ENCODE data around the gene CDKN2B-AS1. TPM values are rescaled to one million over a fixed set of nuclear protein-coding genes. Genes with fewer than 3 reads are reported as not detected.

The CDKN2B-AS1 gene
- total and polyA plus RNA-seq, 8 donors: 0.24 to 0.92 (median 0.55) TPM; not detected in 3

- Histone ChIP-seq H3K9me3 (no peaks in the 10 kb centered on the region), H3K4me3 (no peak overlapping the region), H3K4me1 (peaks cover 0 to 9% (median 0%) of the 10 kb centered on the region in 3 donors), H3K36me3 (no peaks in the 10 kb centered on the region), H3K27me3 (peaks cover 6 to 90% (median 35%) of the 10 kb centered on the region in 4 donors), H3K27ac (no peak overlapping the region)
- WGBS, 2 donors: 10 to 11% methylated on average over 41 of the region's 41 CpGs
- TF ChIP-seq CTCF (IDR thresholded peaks at IDR 0.05): no peak
- intact Hi-C loops (cut with DNase I): no loop called here
- DNase-seq: peak in 1 of 6 donors; percentile 52
- no peak for FAIRE-seq
- ATAC-seq: peak in 1 of 4 donors; percentile 8
Observed at GRCh38 chr9:21968331-21969010, 26.1 kb upstream of the CDKN2B-AS1 start.

GRCh38 chr9:21969011-21969940 is 25.3 kb upstream of the CDKN2B-AS1 start:
- Histone ChIP-seq H3K4me3 (no peak overlapping the region), H3K9me3 (no peaks in the 10 kb centered on the region), H3K36me3 (no peaks in the 10 kb centered on the region), H3K4me1 (peaks cover 0 to 9% (median 0%) of the 10 kb centered on the region in 3 donors), H3K27ac (no peak overlapping the region), H3K27me3 (peaks cover 6 to 94% (median 39%) of the 10 kb centered on the region in 4 donors)
- ATAC-seq (no peak), DNase-seq (no peak), FAIRE-seq (no peak)
- 8 to 10% methylated on average over 28 of the region's 28 CpGs for WGBS, 2 donors
- TF ChIP-seq CTCF (IDR thresholded peaks at IDR 0.05): no peak
- intact Hi-C loops (cut with DNase I): no loop called here

- Histone ChIP-seq H3K9me3 (no peaks in the 10 kb centered on the region), H3K27me3 (peaks cover 6 to 93% (median 38%) of the 10 kb centered on the region in 4 donors), H3K27ac (no peak overlapping the region), H3K36me3 (no peaks in the 10 kb centered on the region), H3K4me3 (no peak overlapping the region), H3K4me1 (peaks cover 0 to 6% (median 0%) of the 10 kb centered on the region in 3 donors)
- WGBS, 2 donors: 15% methylated on average over 24 of the region's 24 CpGs
- DNase-seq (no peak), FAIRE-seq (no peak), ATAC-seq (no peak)
- intact Hi-C loops (cut with DNase I): no loop called here
- no peak for TF ChIP-seq CTCF (IDR thresholded peaks at IDR 0.05)
Observed at GRCh38 chr9:21969951-21970799, 24.4 kb upstream of the CDKN2B-AS1 start.

- TF ChIP-seq CTCF (IDR thresholded peaks at IDR 0.05): no peak
- no peak for ATAC-seq
- Histone ChIP-seq H3K36me3 (no peaks in the 10 kb centered on the region), H3K9me3 (no peaks in the 10 kb centered on the region), H3K4me3 (no peak overlapping the region), H3K4me1 (no peaks in the 10 kb centered on the region), H3K27me3 (peaks cover 6 to 87% (median 38%) of the 10 kb centered on the region in 4 donors), H3K27ac (no peak overlapping the region)
- no peak for FAIRE-seq
- WGBS, 2 donors: 11 to 12% methylated on average over 31 to 45 of the region's 45 CpGs
- intact Hi-C loops (cut with DNase I): no loop called here
- peak in 3 of 6 donors; percentile 8 to 54 (median 49) for DNase-seq
Observed at GRCh38 chr9:21970800-21971640, 23.6 kb upstream of the CDKN2B-AS1 start.
